ENCODE measurements around the gene STYXL1.

The STYXL1 gene

GRCh38 chr7:75971961-75972763, 75.6 kb downstream of the STYXL1 start:
- DNase-seq = no peak

GRCh38 chr7:75971309-75971960, 76.4 kb downstream of the STYXL1 start:
- DNase-seq = no peak

DNA sequence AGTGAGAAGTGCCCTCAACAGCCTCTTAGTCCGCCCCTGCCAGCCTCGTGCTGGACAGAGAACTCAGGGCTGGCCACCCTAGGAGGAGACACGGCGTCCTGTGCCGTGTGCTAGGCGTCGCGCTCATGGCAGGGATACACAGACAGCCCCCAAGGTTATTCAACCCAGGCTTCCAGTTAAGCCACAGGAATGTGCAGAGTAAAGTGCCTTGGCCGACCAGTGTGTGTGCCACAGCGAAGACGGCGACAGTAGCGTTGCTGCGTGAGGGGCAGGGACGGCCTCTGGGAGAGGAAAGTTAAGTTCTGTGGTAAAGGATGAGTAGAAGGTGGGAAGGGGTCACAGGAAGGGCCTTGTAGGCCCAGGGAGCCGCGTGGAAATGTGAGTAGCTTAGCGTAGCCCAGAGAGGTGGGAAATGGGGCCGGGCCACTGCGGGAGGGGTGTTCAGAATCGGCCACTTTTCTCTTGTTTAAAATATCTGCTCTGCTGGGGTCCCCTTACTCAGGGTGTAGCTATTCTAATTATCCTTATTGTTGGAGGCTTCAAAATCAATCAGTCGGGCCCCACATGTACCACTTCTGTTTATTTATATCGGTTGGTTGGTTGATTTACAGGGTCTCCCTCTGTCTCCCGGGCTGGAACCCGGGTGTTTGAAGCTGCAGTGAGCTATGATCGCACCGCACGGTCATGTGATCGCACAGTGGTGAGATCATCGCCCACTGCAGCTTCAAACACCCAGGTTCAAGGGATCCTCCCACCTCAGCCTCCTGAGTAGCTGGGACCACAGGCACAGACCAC, 77.9 kb downstream of the STYXL1 start:
- no peak for DNase-seq

- no peak for DNase-seq
Observed at GRCh38 chr7:75969182-75969581, 78.6 kb downstream of the STYXL1 start.

DNA sequence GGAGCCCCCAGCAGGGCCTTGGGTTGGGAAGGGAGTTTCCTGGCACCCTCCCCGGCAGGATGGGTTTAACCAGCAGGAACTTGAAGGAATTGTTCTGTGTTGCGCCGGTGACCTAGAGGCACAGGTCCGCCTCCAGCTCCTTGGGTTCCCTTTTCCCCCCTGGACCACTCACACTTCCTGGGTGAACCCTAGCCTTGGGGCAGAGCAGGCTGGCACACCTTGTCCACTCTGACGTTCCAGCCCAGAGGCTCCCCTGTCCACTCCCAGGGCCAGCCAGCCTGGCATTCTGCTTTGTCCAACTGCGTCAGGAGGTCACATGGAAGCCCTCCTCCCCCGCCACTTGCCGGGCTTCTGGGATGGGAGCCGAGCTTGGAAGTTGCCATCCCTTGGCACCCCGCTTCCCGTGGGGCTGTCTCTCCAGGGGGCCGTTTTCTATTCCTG, 79.2 kb downstream of the STYXL1 start:
- DNase-seq = no peak

DNA sequence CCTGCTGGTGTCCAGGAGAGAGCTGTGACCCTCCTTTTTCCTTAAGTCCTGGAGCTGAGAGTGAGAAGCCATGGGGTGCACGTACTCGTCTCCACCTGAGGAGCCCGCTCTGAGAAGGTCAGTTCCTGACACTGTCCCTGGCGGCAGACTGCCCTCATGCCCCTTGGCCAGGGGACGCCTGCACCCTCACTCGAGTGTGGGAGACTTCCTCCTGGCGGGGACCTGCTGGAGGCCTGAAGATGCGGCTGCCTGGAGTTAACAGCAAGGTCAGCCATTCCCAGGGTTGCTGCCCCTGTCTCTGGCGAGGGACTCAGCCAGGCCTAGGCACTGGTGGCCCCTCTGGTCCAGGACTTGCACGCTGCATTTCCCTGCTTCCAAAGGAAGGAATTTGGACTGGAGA, 79.8 kb downstream of the STYXL1 start:
- no peak for DNase-seq

GRCh38 chr7:75967487-75967997, 80.3 kb downstream of the STYXL1 start:
- no peak for DNase-seq

GRCh38 chr7:75967055-75967454, 80.7 kb downstream of the STYXL1 start:
- no peak for DNase-seq

GRCh38 chr7:75966190-75966961, 81.4 kb downstream of the STYXL1 start:
- no peak for DNase-seq

DNA sequence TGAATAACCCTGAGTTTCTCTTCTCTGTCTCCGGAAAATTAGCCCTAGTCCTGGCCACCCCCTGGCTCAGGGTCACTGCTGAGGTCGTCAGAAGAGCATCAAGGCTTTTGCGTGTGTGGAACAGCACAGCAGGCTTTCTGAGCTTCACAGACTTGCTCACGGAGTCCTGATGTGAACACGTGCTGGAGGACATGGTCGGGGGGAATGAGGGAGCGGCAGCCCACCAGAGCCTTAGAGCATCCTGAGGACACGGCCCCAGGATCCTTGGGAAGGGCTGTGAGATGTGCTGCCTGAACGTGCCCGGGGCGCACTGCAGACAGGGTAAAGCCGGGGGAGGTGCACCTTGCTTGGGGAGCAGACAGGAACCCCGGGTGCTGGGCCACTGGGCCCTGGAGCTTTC, 82.2 kb downstream of the STYXL1 start:
- DNase-seq = no peak

DNA sequence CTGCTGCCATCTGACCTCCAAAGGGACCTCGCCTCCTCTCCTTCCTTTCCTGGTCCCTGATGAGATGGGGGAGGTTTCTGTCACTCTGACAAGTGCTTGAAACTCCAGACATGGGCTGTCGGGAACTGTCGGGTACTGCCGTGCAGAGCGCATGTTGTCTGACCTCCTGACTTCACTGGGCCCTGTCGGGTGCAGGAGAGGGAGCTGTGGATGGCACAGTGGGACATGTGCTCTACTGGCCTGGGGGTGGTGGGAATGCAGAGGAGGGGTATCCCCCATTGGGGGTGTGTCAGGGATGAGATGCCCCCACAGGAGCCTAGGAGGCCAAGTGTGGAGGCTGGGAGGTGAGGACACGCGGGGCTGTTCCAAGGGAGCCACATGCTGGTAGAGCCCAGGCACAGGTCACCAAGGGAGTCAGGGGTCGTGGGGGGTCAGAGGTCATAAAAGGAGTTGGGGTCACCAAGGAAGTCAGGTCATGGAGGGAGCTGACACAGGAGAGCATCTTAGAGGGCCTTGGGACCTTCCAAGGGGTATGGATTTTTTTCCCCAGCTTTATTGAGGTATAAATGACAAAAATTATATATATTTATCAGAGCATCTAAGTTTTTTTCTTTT, 84.3 kb downstream of the STYXL1 start:
- no peak for DNase-seq

GRCh38 chr7:75962607-75963380, 85.0 kb downstream of the STYXL1 start:
- no peak for DNase-seq

GRCh38 chr7:75961218-75961617, 86.6 kb downstream of the STYXL1 start:
- DNase-seq = no peak

DNA sequence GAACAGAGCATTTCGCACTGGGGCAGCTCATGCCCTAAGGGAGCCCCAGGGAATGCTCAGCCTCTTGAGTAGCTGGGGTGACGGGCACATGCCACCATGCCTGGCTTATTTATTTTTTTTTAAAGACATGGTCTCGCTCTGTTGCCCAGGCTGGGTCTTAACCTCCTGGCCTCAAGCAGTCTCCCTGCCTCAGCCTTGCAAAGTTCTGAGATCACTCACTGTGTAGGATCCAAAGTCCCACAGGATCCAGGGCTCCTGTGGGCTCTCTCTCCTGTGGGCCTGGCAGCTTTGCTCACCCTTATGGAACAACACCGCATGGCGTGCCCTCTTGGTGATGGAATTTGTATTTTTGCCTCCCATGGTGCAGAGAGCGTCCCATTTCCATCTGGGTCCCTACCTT, 87.4 kb downstream of the STYXL1 start:
- no peak for DNase-seq

- no peak for DNase-seq
Observed at GRCh38 chr7:75958802-75959543, 88.8 kb downstream of the STYXL1 start.

DNA sequence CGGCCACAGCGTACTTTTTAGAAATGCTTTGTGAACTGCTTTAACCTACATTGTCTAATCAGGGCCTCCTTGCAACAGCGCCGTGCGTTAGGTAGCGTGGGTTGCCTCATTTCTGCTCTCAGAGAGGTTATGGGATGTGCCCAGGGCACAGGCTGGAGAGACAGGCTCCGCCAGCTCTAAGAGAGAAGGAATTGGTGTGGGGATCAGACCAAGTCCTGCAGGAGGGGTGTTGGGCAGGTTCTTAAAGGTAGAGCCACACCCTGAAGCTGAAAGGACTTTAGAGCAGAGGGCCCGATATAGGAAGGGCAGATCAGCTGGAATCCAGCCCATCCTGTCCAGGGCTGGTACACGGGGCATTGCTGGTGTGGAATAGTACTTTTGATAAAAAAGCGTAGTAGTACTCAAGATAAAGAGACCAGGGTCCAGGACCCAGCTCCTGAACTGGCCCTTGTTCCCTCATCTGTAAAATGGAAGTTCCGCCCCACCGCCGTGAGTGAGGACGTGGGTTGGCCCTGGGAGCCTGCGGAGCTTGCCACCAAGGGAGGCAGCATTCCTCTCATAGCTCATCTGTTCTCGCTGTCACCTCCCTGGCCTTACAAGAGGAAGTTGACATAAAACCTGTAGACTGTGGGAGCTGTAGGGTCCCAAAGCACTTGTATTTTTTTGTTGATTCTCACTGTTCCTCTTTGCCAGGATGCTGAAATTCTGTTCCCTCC, 90.6 kb downstream of the STYXL1 start:
- DNase-seq = no peak

DNA sequence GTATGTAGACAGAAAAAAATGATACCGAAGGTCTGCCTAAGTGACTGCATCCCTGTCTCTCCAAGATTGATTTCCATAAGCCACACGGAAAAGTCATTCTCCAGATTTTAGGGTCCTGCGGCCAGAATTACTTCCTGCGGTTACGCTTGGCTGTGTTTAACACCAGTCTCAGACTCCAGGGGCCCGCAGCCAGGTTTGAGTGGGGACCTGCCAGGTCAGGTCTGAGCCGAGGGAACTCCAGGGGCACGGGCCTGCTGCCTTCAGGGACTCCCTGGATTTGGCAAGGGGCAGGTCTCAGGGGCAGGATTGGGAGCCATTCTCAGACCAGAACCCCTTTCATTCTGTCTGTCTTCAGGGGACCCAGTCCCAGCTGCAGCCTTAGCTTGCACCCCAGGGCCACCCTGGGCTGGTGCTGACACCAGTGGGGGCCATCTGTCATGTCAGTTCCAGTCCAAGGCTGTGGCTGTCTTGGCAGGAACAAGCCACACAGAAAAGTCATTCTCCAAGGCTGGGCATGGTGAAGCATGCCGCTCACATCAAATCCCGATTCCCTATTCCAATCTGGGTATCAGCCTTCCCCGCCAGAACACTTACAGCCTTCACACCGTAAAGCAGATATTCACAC, 92.4 kb downstream of the STYXL1 start:
- DNase-seq = no peak

DNA sequence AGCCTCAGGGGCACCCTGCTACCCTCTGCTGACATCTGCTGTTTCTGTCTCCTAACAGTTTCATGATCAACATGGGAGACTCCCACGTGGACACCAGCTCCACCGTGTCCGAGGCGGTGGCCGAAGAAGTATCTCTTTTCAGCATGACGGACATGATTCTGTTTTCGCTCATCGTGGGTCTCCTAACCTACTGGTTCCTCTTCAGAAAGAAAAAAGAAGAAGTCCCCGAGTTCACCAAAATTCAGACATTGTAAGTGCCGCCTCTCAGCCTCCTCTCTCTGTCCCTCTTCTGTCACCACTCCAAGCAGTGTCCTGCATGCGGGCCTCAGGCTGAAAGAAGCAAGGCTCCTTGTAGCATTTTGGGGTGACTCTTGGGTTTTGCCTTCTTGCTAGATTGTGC, 93.9 kb downstream of the STYXL1 start:
- DNase-seq = no peak

GRCh38 chr7:75953431-75953830, 94.4 kb downstream of the STYXL1 start:
- DNase-seq = no peak
